K562 (cell line): Measurements from ENCODE around the gene DPM1. TPM values are rescaled to one million over a fixed set of nuclear protein-coding genes. Genes with fewer than 3 reads are reported as not detected.

ENCODE experiments used
- ARNT ChIP-seq, 2 experiments: fragments of 450-650 bp; IDR thresholded peaks; 2 replicates each; pipeline ENCODE4 v1.6.1; 2016; ENCODE audit warnings: mild to moderate bottlenecking in 1 of 2
- ASH1L ChIP-seq: fragments of 450-650 bp; IDR thresholded peaks from 2 replicates; pipeline ENCODE4 v1.6.1; 2018; ENCODE audit warnings: borderline replicate concordance, mild to moderate bottlenecking, low read depth; ENCODE audit not compliant: partially characterized antibody
- BCL6 ChIP-seq: fragments of 250-450 bp; sonication (Bioruptor Pico); IDR thresholded peaks from 2 replicates; pipeline ENCODE4 v1.4.0; 2020
- CREB3 ChIP-seq: fragments of 450-650 bp; conservative IDR thresholded peaks from 2 replicates; pipeline ENCODE4 v1.6.1; 2016; ENCODE audit warnings: missing genetic modification characterization, low read depth, mild to moderate bottlenecking, missing compliant biosample characterization, moderate library complexity
- FOS ChIP-seq: IDR thresholded peaks from 3 replicates; pipeline ENCODE4 v1.6.1; 2011; ENCODE audit not compliant: insufficient read length; ENCODE audit errors: extremely low read depth
- FOXA3 ChIP-seq, 2 experiments: fragments of 450-650 bp in 1 of 2; sonication (generic) in 1 of 2; formaldehyde crosslinking; IDR thresholded peaks in 1 of 2; conservative IDR thresholded peaks in 1 of 2; 2 replicates each; pipeline versions ENCODE4 v1.4.0 to v1.8.0; 2020 to 2022; ENCODE audit warnings: mild to moderate bottlenecking in 2 of 2, missing genetic modification reagents in 1 of 2
- FUS ChIP-seq: fragments of 200-400 bp; formaldehyde crosslinking; optimal IDR thresholded peaks from 2 replicates; pipeline ENCODE3; 2017; ENCODE audit warnings: low read depth, low read length
- JUN ChIP-seq, 2 experiments: sonication (generic) in 1 of 2; formaldehyde crosslinking in 1 of 2; IDR thresholded peaks; 2 replicates each; pipeline versions ENCODE4 v1.6.1 to v1.8.0; 2012 to 2022; ENCODE audit warnings: borderline replicate concordance in 2 of 2, mild to moderate bottlenecking in 2 of 2, improper control_type of control experiment in 1 of 2, low read depth in 1 of 2, low read length in 1 of 2, missing genetic modification reagents in 1 of 2
- MEF2A ChIP-seq: IDR thresholded peaks from 2 replicates; pipeline ENCODE4 v1.6.1; 2011; ENCODE audit warnings: low read depth, mild to moderate bottlenecking, low read length, moderate library complexity; ENCODE audit not compliant: control insufficient read depth
- NR2C1 ChIP-seq, 2 experiments: fragments of 450-650 bp; IDR thresholded peaks; 2 replicates each; pipeline ENCODE4 v1.6.1; 2017; ENCODE audit warnings: mild to moderate bottlenecking in 2 of 2, antibody characterized with exemption in 1 of 2, inconsistent platforms in 1 of 2, missing compliant biosample characterization in 1 of 2, missing genetic modification characterization in 1 of 2
- PHF20 ChIP-seq: fragments of 450-650 bp; IDR thresholded peaks from 2 replicates; pipeline ENCODE4 v1.6.1; 2018; ENCODE audit not compliant: partially characterized antibody
- SMAD4 ChIP-seq: fragments of 250-450 bp; sonication (Bioruptor Pico); conservative IDR thresholded peaks from 2 replicates; pipeline ENCODE4 v1.8.0; 2021; ENCODE audit warnings: inconsistent platforms, mild to moderate bottlenecking, moderate library complexity
- SREBF1 ChIP-seq: fragments of 150-350 bp; IDR thresholded peaks from 2 replicates; pipeline ENCODE4 v1.6.1; 2014; ENCODE audit warnings: antibody characterized with exemption, low read depth, low read length, borderline replicate concordance
- ZC3H11A ChIP-seq: IDR thresholded peaks from 2 replicates; pipeline ENCODE4 v1.6.1; 2012; ENCODE audit warnings: low read depth, low read length, improper control_type of control experiment
- ZNF146 ChIP-seq: IDR thresholded peaks from one replicate; pipeline ENCODE4 v1.6.1; 2018; ENCODE audit warnings: missing compliant biosample characterization; ENCODE audit not compliant: unreplicated experiment
- ZNF165 ChIP-seq: fragments of 250-450 bp; sonication (Bioruptor Pico); IDR thresholded peaks from 2 replicates; pipeline ENCODE4 v1.4.0; 2020; ENCODE audit warnings: borderline replicate concordance
- polyA plus RNA-seq, 8 experiments: library from polyadenylated mRNA; depleted of rRNA in 4 of 8; stranded (reverse) in 5 of 8; unstranded in 3 of 8; fragments of >200 nt; fragmentation: Nextera tagmentation in 2 of 8; fragmentation: Illumina TruSeq in 1 of 8; extraction: Ambion mirVana in 2 of 8; extraction: Trizol in 1 of 8; gene quantifications; 2 replicates each; pipeline versions ENCODE4 v1.2.1 to v1.2.3, GENCODE V29; 2011 to 2014; ENCODE audit warnings: inconsistent platforms in 1 of 8, missing spikeins in 1 of 8
- total RNA-seq, 7 experiments: library from RNA; depleted of rRNA in 6 of 7; stranded (reverse); fragments of >200 nt in 6 of 7; fragmentation: Illumina TruSeq in 2 of 7; extraction: Trizol in 2 of 7; gene quantifications; 2 replicates each; pipeline versions ENCODE4 v1.2.1 to v1.2.3, GENCODE V29; 2011 to 2021; ENCODE audit warnings: low replicate concordance in 1 of 7
- TF ChIP-seq, protein P1 (sequence below): sonication (generic); formaldehyde crosslinking; IDR thresholded peaks from 2 replicates; pipeline ENCODE4 v1.5.0; 2020; ENCODE audit warnings: missing genetic modification reagents
- TF ChIP-seq, protein P2 (sequence below): fragments of 450-650 bp; formaldehyde crosslinking; IDR thresholded peaks from 2 replicates; pipeline ENCODE4 v1.4.0; 2022; ENCODE audit warnings: missing genetic modification characterization

DPM1 gene
- total and polyA plus RNA-seq, 9 of the 15 experiments (the other 6 are each of a cell fraction or from before 2014, with no cell fraction given): 75.2 to 190 (median 153) TPM

DNA sequence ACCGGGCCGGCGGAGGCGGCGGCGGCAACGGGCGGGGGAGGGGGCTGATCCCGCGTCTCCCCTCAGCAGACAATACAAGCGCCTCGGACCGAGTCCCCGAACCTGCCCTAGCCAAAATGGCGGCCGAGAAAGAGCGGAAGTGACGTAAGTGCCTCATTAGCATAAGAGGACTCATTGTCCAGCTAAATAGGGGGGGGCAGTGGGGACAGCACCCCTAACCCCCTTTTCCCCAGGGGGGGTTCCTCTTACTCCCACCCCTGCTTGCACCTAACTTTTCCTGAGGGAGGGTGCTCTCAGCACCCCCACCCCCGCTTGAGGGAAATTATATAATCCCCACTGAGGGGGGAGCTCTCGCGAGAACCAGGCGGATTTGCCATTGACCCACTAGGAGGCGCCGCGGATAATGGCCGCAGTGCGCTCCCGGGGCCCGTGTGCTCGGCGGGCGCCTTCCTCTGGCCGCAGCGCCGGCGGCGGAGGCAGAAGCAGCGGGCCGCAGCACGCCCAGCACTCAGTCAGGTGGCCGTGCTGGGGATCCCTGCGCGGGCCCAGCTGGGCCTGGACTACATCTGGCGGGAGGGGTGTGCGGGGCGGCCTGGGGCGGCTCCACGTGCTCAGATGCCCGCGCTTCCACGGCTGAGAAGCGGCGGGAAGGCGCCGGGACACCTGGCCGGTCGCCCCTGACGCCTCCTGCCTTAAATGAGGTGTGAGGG, 26.9 kb downstream of the DPM1 start, which contains the start of gene ADNP (continued):
- TF ChIP-seq FUS (peak; percentile 85), NR2C1 (IDR thresholded peaks at IDR 0.05) (no peak), NR2C1 (tag; IDR thresholded peaks at IDR 0.05) (0 out of 2 replicates have a peak, but pooled peaks have one; percentile 49), FOXA3 (CRISPR knock-in tag; conservative IDR thresholded peaks at IDR 0.05 in 1 of 2, IDR thresholded peaks at IDR 0.05 in 1 of 2) (no peak; a peak in 1 of 4 replicates), ZNF165 (CRISPR knock-in tag) (no peak; the same call in 1 of the 2 replicates), SMAD4 (CRISPR knock-in tag) (peak; percentile 97), BCL6 (CRISPR knock-in tag) (no peak), CREB3 (0 out of 2 replicates have a peak, but pooled peaks have one; percentile 77), SREBF1 (no peak; the same call in 1 of the 2 replicates), PHF20 (peak; percentile 88), FOS (no peak), ARNT (IDR thresholded peaks at IDR 0.05) (no peak), ZC3H11A (peak; percentile 49; the same call in 1 of the 2 replicates), MEF2A (peak; percentile 23; the same call in 1 of the 2 replicates), ASH1L (no peak), ZNF146 (no peak), JUN (IDR thresholded peaks at IDR 0.05; ENCODE audit: borderline replicate concordance, low read depth, low read length) (peak; percentile 70; the same call in 1 of the 2 replicates), JUN (CRISPR knock-in tag; IDR thresholded peaks at IDR 0.05; ENCODE audit: borderline replicate concordance) (no peak)
- TF ChIP-seq, protein P1, sequence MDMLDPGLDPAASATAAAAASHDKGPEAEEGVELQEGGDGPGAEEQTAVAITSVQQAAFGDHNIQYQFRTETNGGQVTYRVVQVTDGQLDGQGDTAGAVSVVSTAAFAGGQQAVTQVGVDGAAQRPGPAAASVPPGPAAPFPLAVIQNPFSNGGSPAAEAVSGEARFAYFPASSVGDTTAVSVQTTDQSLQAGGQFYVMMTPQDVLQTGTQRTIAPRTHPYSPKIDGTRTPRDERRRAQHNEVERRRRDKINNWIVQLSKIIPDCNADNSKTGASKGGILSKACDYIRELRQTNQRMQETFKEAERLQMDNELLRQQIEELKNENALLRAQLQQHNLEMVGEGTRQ: peak; percentile 90
- TF ChIP-seq, protein P2, sequence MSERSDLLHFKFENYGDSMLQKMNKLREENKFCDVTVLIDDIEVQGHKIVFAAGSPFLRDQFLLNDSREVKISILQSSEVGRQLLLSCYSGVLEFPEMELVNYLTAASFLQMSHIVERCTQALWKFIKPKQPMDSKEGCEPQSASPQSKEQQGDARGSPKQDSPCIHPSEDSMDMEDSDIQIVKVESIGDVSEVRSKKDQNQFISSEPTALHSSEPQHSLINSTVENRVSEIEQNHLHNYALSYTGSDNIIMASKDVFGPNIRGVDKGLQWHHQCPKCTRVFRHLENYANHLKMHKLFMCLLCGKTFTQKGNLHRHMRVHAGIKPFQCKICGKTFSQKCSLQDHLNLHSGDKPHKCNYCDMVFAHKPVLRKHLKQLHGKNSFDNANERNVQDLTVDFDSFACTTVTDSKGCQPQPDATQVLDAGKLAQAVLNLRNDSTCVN (CRISPR knock-in tag): 0 out of 2 replicates have a peak, but pooled peaks have one; percentile 1
